A549 (cell line): Measurements from ENCODE around the gene RPS15. TPM values are rescaled to one million over a fixed set of nuclear protein-coding genes. Genes with fewer than 3 reads are reported as not detected.
A peak's percentile ranks its signal among the peaks of the same experiment; 100 is the strongest.

Source experiments
- ATAC-seq, 2 experiments: fragments of 200-7000 bp in 1 of 2; fragments of >200 bp in 1 of 2; cut with Nextera tagmentation in 1 of 2; cut with Tn5 transposase in 1 of 2; 3 replicates each; pipeline versions ENCODE4 v1.8.0 to v1.9.1; 2018 to 2020; ENCODE audit warnings: mild to moderate bottlenecking in 1 of 2, moderate library complexity in 1 of 2
- CTCF ChIA-PET: fragments of 300-600 bp; sonication (Branson Sonifier 250); formaldehyde crosslinking; extraction: SDS; loops from one replicate; lab custom pipeline; 2021; ENCODE audit warnings: antibody characterized with exemption, inconsistent platforms; lab: Yijun Ruan, JAX
- POLR2A ChIA-PET: fragments of 350-600 bp; formaldehyde crosslinking; extraction: SDS; loops from one replicate; lab custom pipeline; 2021; ENCODE audit warnings: antibody characterized with exemption, inconsistent platforms; lab: Yijun Ruan, JAX
- DNase-seq, 2 experiments: peaks; one replicate each; pipeline versions ENCODE4 v3.0.0 to v3.0.0-alpha.2; 2011 to 2016; ENCODE audit warnings: low read depth in 1 of 2, low spot score in 1 of 2
- FAIRE-seq: peaks from 2 replicates; lab custom pipeline; 2011; peaks lifted over from hg19 to GRCh38; lab: Jason Lieb, UNC
- H3K27ac ChIP-seq, 2 experiments: fragments of >200 bp; sonication (Bioruptor Twin); formaldehyde crosslinking; 3 replicates each; pipeline ENCODE4 v1.5.1; 2016 to 2017
- H3K4me1 ChIP-seq: fragments of >200 bp; sonication (Bioruptor Twin); formaldehyde crosslinking; 3 replicates; pipeline ENCODE4 v1.6.1; 2016
- H3K4me2 ChIP-seq: fragments of >200 bp; sonication (Bioruptor Twin); formaldehyde crosslinking; 3 replicates; pipeline ENCODE4 v1.6.1; 2016
- H3K4me3 ChIP-seq: fragments of >200 bp; sonication (Bioruptor Twin); formaldehyde crosslinking; 3 replicates; pipeline ENCODE4 v1.5.1; 2016
- H3K9me3 ChIP-seq: fragments of >200 bp; sonication (Bioruptor Twin); formaldehyde crosslinking; 3 replicates; pipeline ENCODE4 v1.6.1; 2016
- CBX8 ChIP-seq: fragments of 200-600 bp; sonication (generic); IDR thresholded peaks from 2 replicates; pipeline ENCODE4 v1.6.1; 2016
- CEBPB ChIP-seq, 2 experiments: fragments of >200 bp in 1 of 2; sonication (Bioruptor Twin) in 1 of 2; formaldehyde crosslinking in 1 of 2; IDR thresholded peaks; 2 replicates each; pipeline ENCODE4 v1.6.1; 2012 to 2016
- EP300 ChIP-seq, 2 experiments: fragments of >200 bp; sonication (Bioruptor Twin); formaldehyde crosslinking; IDR thresholded peaks; 2 replicates in 1 of 2; 3 replicates in 1 of 2; pipeline ENCODE4 v1.6.1; 2016 to 2017
- ESRRA ChIP-seq: fragments of 150-350 bp; IDR thresholded peaks from 2 replicates; pipeline ENCODE4 v1.6.1; 2014; ENCODE audit warnings: mild to moderate bottlenecking, low read length, borderline replicate concordance
- FOSL2 ChIP-seq, 2 experiments: fragments of 450-650 bp in 1 of 2; fragments of >200 bp in 1 of 2; sonication (Bioruptor Twin) in 1 of 2; formaldehyde crosslinking; IDR thresholded peaks; 2 replicates each; pipeline versions ENCODE4 v1.5.0 to v1.6.1; 2016 to 2020; ENCODE audit warnings: mild to moderate bottlenecking in 1 of 2, moderate library complexity in 1 of 2
- HDAC2 ChIP-seq: fragments of 200-600 bp; sonication (generic); IDR thresholded peaks from 2 replicates; pipeline ENCODE4 v1.6.1; 2016
- HEYL ChIP-seq: fragments of 250-450 bp; sonication (Bioruptor Pico); IDR thresholded peaks from 2 replicates; pipeline ENCODE4 v1.8.0; 2021; ENCODE audit warnings: mild to moderate bottlenecking, moderate library complexity
- HOXB13 ChIP-seq: fragments of 250-450 bp; sonication (Bioruptor Pico); IDR thresholded peaks from 2 replicates; pipeline ENCODE4 v1.5.0; 2020; ENCODE audit warnings: low read depth, mild to moderate bottlenecking, moderate library complexity
- HOXB5 ChIP-seq: fragments of 250-450 bp; sonication (Bioruptor Pico); IDR thresholded peaks from 2 replicates; pipeline ENCODE4 v1.5.0; 2020; ENCODE audit warnings: mild to moderate bottlenecking, moderate library complexity
- JUN ChIP-seq, 2 experiments: fragments of >200 bp; sonication (Bioruptor Twin); formaldehyde crosslinking; IDR thresholded peaks; 2 replicates in 1 of 2; 3 replicates in 1 of 2; pipeline ENCODE4 v1.6.1; 2016 to 2017
- KDM1A ChIP-seq: fragments of 200-600 bp; sonication (generic); IDR thresholded peaks from 2 replicates; pipeline ENCODE4 v1.6.1; 2016; ENCODE audit warnings: low read depth, mild to moderate bottlenecking
- MAZ ChIP-seq: fragments of 150-350 bp; IDR thresholded peaks from 2 replicates; pipeline ENCODE4 v1.6.1; 2014; ENCODE audit warnings: antibody characterized with exemption, low read depth, low read length, borderline replicate concordance
- NFE2L2 ChIP-seq: fragments of 150-350 bp; conservative IDR thresholded peaks from 2 replicates; pipeline ENCODE4 v1.6.1; 2014; ENCODE audit warnings: low read length
- NPAS2 ChIP-seq: fragments of 250-450 bp; sonication (Bioruptor Pico); IDR thresholded peaks from 2 replicates; pipeline ENCODE4 v1.8.0; 2022; ENCODE audit warnings: mild to moderate bottlenecking, moderate library complexity, borderline replicate concordance
- NR3C1 ChIP-seq: fragments of >200 bp; sonication (Bioruptor Twin); formaldehyde crosslinking; IDR thresholded peaks from 3 replicates; pipeline ENCODE4 v1.6.1; 2017
- PHF8 ChIP-seq: fragments of 200-600 bp; sonication (generic); IDR thresholded peaks from 2 replicates; pipeline ENCODE4 v1.6.1; 2016; ENCODE audit warnings: low read depth, mild to moderate bottlenecking, antibody characterized with exemption, moderate library complexity, borderline replicate concordance
- POLR2A ChIP-seq: IDR thresholded peaks from 2 replicates; pipeline ENCODE4 v1.6.1; 2012; ENCODE audit warnings: mild to moderate bottlenecking, low read length
- RAD21 ChIP-seq, 2 experiments: fragments of >200 bp in 1 of 2; sonication (Bioruptor Twin) in 1 of 2; formaldehyde crosslinking in 1 of 2; IDR thresholded peaks in 1 of 2; conservative IDR thresholded peaks in 1 of 2; 2 replicates in 1 of 2; 3 replicates in 1 of 2; pipeline ENCODE4 v1.6.1; 2012 to 2018; ENCODE audit warnings: inconsistent platforms in 1 of 2
- RARB ChIP-seq: fragments of 250-450 bp; sonication (Bioruptor Pico); IDR thresholded peaks from 2 replicates; pipeline ENCODE4 v1.8.0; 2021; ENCODE audit warnings: mild to moderate bottlenecking, moderate library complexity
- RCOR1 ChIP-seq: fragments of 150-350 bp; IDR thresholded peaks from 2 replicates; pipeline ENCODE4 v1.6.1; 2014; ENCODE audit warnings: antibody characterized with exemption, low read length, low read depth
- SMC3 ChIP-seq: fragments of >200 bp; sonication (Bioruptor Twin); formaldehyde crosslinking; IDR thresholded peaks from 3 replicates; pipeline ENCODE4 v1.6.1; 2018; ENCODE audit warnings: inconsistent platforms
- SREBF2 ChIP-seq: fragments of 450-650 bp; IDR thresholded peaks from 2 replicates; pipeline ENCODE4 v1.6.1; 2014; ENCODE audit warnings: mild to moderate bottlenecking, moderate library complexity
- ZSCAN20 ChIP-seq: fragments of 250-450 bp; sonication (Bioruptor Pico); IDR thresholded peaks from 2 replicates; pipeline ENCODE4 v1.8.0; 2022; ENCODE audit warnings: mild to moderate bottlenecking, moderate library complexity
- WGBS: methylation state at CpG from one replicate; pipeline ENCODE4 v1.1.6; 2017; ENCODE audit errors: missing lambda C conversion rate; 5-methylcytosine and 5-hydroxymethylcytosine counted together
- polyA plus RNA-seq, 4 experiments: library from polyadenylated mRNA; depleted of rRNA in 3 of 4; stranded (reverse); fragments of >200 nt; fragmentation: RNase III in 1 of 4; extraction: RNeasy Plus Mini Kit Qiagen cat#74134 plus additional on column Dnase treatment in 1 of 4; gene quantifications; 2 replicates in 3 of 4; 3 replicates in 1 of 4; pipeline ENCODE4 v1.2.3, GENCODE V29; 2011 to 2017
- TF ChIP-seq, protein P1 (sequence below): fragments of >200 bp; sonication (Bioruptor Twin); formaldehyde crosslinking; IDR thresholded peaks from 2 replicates; pipeline ENCODE4 v1.6.1; 2016
- TF ChIP-seq, protein P2 (sequence below): fragments of >200 bp; sonication (Bioruptor Twin); formaldehyde crosslinking; IDR thresholded peaks from 3 replicates; pipeline ENCODE4 v1.5.1; 2016
- TF ChIP-seq, protein P3 (sequence below): IDR thresholded peaks from 2 replicates; pipeline ENCODE4 v1.6.1; 2012; ENCODE audit warnings: low read depth, borderline replicate concordance
- TF ChIP-seq, protein P4 (sequence below): fragments of 450-650 bp; IDR thresholded peaks from 2 replicates; pipeline ENCODE4 v1.6.1; 2014; ENCODE audit warnings: antibody characterized with exemption
- TF ChIP-seq, protein P5 (sequence below): fragments of >200 bp; sonication (Bioruptor Twin); formaldehyde crosslinking; IDR thresholded peaks from 3 replicates; pipeline ENCODE4 v1.6.1; 2016

RPS15 gene
- polyA plus RNA-seq, 2 of the 4 experiments (the other 2 are of a cell fraction) = 525 to 1,458 TPM

DNA sequence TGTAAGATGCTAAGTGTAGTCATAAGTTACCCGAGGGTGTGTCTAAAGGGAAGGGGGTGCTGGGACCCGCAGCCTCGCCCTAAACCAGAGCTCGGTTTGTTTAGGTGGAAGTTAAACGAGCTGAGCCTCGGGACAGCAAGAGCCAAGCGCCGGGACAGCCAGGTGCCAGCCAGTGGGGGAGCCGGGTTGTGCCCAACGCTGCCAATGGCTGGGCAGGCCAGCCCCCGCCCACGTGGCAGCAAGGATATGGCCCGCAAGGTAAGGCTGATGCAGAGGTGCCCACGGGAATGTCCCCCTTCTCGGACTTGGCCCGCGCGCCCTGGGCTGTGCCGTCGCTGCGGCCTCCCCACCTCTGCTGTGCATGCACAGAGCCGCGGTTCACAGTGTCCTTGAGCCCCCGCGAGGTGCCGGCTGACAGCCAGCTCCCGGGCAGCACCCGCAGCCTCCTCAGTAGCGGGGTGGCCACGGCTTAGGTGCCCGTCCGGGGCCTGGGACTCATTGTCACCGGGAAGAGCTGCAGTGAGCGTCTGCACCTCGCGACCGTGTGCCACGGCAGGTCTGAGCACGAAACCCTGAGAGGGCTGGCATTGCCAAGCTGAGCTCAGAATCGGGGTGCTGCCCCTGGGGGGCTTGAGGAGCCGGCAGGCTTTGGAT lies 9.3 kb upstream of the RPS15 start:
- H3K9me3 ChIP-seq = no peaks in the 10 kb centered on the region
- WGBS = 94% methylated on average over 10 of the region's 41 CpGs
- no peak overlapping the region for H3K27ac ChIP-seq
- ATAC-seq (no peak), DNase-seq (no peak), FAIRE-seq (no peak)
- H3K4me1 ChIP-seq = no peaks in the 10 kb centered on the region
- TF ChIP-seq, protein P1, sequence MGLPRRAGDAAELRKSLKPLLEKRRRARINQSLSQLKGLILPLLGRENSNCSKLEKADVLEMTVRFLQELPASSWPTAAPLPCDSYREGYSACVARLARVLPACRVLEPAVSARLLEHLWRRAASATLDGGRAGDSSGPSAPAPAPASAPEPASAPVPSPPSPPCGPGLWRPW = no peak
- TF ChIP-seq SREBF2 (no peak), PHF8 (no peak), NPAS2 (CRISPR knock-in tag) (no peak), SMC3 (no peak), RCOR1 (no peak), NR3C1 (no peak), NFE2L2 (no peak), EP300 (IDR thresholded peaks at IDR 0.05) (no peak), HDAC2 (no peak), JUN (IDR thresholded peaks at IDR 0.05) (no peak), MAZ (no peak), HOXB5 (no peak), HOXB13 (CRISPR knock-in tag) (no peak), RARB (no peak), ESRRA (no peak)
- TF ChIP-seq, protein P2, sequence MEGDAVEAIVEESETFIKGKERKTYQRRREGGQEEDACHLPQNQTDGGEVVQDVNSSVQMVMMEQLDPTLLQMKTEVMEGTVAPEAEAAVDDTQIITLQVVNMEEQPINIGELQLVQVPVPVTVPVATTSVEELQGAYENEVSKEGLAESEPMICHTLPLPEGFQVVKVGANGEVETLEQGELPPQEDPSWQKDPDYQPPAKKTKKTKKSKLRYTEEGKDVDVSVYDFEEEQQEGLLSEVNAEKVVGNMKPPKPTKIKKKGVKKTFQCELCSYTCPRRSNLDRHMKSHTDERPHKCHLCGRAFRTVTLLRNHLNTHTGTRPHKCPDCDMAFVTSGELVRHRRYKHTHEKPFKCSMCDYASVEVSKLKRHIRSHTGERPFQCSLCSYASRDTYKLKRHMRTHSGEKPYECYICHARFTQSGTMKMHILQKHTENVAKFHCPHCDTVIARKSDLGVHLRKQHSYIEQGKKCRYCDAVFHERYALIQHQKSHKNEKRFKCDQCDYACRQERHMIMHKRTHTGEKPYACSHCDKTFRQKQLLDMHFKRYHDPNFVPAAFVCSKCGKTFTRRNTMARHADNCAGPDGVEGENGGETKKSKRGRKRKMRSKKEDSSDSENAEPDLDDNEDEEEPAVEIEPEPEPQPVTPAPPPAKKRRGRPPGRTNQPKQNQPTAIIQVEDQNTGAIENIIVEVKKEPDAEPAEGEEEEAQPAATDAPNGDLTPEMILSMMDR = no peak
- ChIA-PET CTCF (no interaction called here), POLR2A (interaction anchor here (1.2 kb wide), 1 partner anchor 16 kb away, joined by 3 read pairs; no protein-coding TSS in a partner anchor)
- no peak overlapping the region for H3K4me3 ChIP-seq
- H3K4me2 ChIP-seq = no peak overlapping the region

DNA sequence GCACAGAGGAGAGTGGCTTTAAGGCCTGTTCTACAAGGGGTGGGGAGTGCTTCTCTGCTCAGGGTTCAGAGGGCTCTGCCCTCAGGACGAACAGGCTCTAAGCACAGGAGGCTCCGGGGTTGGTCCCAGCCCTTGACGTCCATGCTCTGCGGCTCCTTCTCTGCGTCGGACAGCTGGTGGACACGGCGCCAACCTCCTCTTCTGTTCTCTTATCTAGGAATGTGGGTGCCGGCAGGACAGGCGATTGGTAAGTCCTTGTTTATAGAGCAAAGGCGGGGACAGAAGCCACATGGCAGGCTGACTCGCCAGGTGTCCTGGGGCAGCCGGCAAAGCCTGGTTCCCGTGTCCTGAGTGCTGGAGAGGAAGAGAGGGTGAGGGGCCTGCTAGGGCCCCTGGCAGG lies 8.4 kb upstream of the RPS15 start:
- no peaks in the 10 kb centered on the region for H3K9me3 ChIP-seq
- no peak for DNase-seq
- H3K4me3 ChIP-seq = no peak overlapping the region
- ChIA-PET POLR2A (no interaction called here), CTCF (no interaction called here)
- FAIRE-seq = no peak
- 82% methylated on average over 12 of the region's 14 CpGs for WGBS
- peak in 1 of 2 experiments; percentile 14; a peak in 3 of 6 replicates for ATAC-seq
- no peak overlapping the region for H3K27ac ChIP-seq
- H3K4me1 ChIP-seq = no peaks in the 10 kb centered on the region
- H3K4me2 ChIP-seq = no peak overlapping the region
- no peak for TF ChIP-seq HOXB5
- TF ChIP-seq, protein P3, sequence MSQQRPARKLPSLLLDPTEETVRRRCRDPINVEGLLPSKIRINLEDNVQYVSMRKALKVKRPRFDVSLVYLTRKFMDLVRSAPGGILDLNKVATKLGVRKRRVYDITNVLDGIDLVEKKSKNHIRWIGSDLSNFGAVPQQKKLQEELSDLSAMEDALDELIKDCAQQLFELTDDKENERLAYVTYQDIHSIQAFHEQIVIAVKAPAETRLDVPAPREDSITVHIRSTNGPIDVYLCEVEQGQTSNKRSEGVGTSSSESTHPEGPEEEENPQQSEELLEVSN = no peak
- TF ChIP-seq, all 56 proteins: peak for 0

DNA sequence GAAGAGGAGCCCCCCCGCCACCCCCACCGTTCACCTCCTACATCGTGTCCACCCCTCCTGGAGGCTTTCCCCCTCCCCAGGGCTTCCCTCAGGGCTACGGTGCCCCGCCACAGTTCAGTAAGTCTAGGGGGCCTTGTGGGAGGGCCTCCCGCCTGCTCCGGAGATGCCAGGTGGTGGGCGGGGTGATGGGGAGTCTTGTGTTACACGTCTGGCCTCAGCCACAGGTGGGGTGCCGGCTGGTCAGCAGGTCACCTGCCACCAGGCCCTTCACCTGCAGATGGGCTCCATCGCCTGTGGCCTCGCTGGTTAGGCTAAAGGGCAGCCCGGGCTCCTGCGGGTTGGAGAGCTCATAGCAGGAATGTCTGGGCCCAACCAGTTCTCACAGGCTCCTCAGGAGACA lies 8.0 kb upstream of the RPS15 start:
- FAIRE-seq (no peak), DNase-seq (no peak), ATAC-seq (no peak)
- WGBS = no CpG with 5 or more reads among the region's 14 CpGs
- CTCF ChIA-PET = interaction anchor here (0.7 to 1.0 kb wide), 3 partner anchors 10 to 15 kb away, joined by 3 to 4 read pairs (median 4); no protein-coding TSS in a partner anchor
- POLR2A ChIA-PET = no interaction called here
- no peak overlapping the region for H3K4me2 ChIP-seq
- H3K27ac ChIP-seq = no peak overlapping the region
- TF ChIP-seq, protein P4, sequence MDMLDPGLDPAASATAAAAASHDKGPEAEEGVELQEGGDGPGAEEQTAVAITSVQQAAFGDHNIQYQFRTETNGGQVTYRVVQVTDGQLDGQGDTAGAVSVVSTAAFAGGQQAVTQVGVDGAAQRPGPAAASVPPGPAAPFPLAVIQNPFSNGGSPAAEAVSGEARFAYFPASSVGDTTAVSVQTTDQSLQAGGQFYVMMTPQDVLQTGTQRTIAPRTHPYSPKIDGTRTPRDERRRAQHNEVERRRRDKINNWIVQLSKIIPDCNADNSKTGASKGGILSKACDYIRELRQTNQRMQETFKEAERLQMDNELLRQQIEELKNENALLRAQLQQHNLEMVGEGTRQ = no peak
- TF ChIP-seq SMC3 (no peak), RCOR1 (no peak), FOSL2 (IDR thresholded peaks at IDR 0.05) (no peak), FOSL2 (CRISPR knock-in tag; IDR thresholded peaks at IDR 0.05) (no peak), NFE2L2 (no peak), CEBPB (IDR thresholded peaks at IDR 0.05) (no peak), ZSCAN20 (no peak), POLR2A (no peak), HEYL (CRISPR knock-in tag) (no peak), KDM1A (no peak), HOXB5 (no peak), RAD21 (conservative IDR thresholded peaks at IDR 0.05 in 1 of 2, IDR thresholded peaks at IDR 0.05 in 1 of 2) (no peak), MAZ (no peak), CBX8 (no peak)
- TF ChIP-seq, protein P5, sequence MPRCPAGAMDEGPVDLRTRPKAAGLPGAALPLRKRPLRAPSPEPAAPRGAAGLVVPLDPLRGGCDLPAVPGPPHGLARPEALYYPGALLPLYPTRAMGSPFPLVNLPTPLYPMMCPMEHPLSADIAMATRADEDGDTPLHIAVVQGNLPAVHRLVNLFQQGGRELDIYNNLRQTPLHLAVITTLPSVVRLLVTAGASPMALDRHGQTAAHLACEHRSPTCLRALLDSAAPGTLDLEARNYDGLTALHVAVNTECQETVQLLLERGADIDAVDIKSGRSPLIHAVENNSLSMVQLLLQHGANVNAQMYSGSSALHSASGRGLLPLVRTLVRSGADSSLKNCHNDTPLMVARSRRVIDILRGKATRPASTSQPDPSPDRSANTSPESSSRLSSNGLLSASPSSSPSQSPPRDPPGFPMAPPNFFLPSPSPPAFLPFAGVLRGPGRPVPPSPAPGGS = no peak
- H3K4me1 ChIP-seq = no peaks in the 10 kb centered on the region
- H3K9me3 ChIP-seq = no peaks in the 10 kb centered on the region
- no peak overlapping the region for H3K4me3 ChIP-seq
